Endothelial cell of umbilical vein (primary cell): ENCODE results near the gene ADAP1. TPM values are rescaled to one million over a fixed set of nuclear protein-coding genes. Genes with fewer than 3 reads are reported as not detected.

Experiments
- BruUV-seq: library from RNA; stranded (reverse); fragments of 400-500 nt; replicated peaks from 2 replicates; lab custom pipeline; 2021; lab: Mats Ljungman, UMichigan
- CTCF ChIA-PET: fragments of 300-600, 350-600 bp; sonication (Branson Sonifier 250); formaldehyde crosslinking; loops from one replicate; lab custom pipeline; 2021; ENCODE audit warnings: antibody characterized with exemption, inconsistent platforms; lab: Charles Lee
- POLR2A ChIA-PET: fragments of 300-600, 350-600 bp; sonication (Branson Sonifier 250); formaldehyde crosslinking; loops from one replicate; lab custom pipeline; 2021; ENCODE audit warnings: antibody characterized with exemption, inconsistent platforms; lab: Charles Lee
- DNase-seq: peaks from one replicate; pipeline ENCODE4 v3.0.0-alpha.2; 2011; ENCODE audit warnings: low read depth, low spot score
- FAIRE-seq: peaks from 2 replicates; lab custom pipeline; 2011; peaks lifted over from hg19 to GRCh38; lab: Jason Lieb, UNC
- H2AFZ ChIP-seq: 2 replicates; pipeline ENCODE4 v1.6.0; 2012; ENCODE audit warnings: low read depth, low read length, control low read depth, inconsistent platforms
- H3K27ac ChIP-seq: 2 replicates; pipeline ENCODE4 v1.5.1; 2011; ENCODE audit warnings: low read depth, mild to moderate bottlenecking, control low read depth, low read length, moderate library complexity; ENCODE audit not compliant: insufficient read depth
- H3K27me3 ChIP-seq, 2 experiments: 2 replicates each; pipeline versions ENCODE4 v1.6.0 to v1.6.1; 2011; ENCODE audit warnings: low read length in 2 of 2, mixed read lengths in 1 of 2; ENCODE audit not compliant: control insufficient read depth in 2 of 2, insufficient read depth in 2 of 2
- H3K36me3 ChIP-seq, 2 experiments: 2 replicates in 1 of 2; 3 replicates in 1 of 2; pipeline ENCODE4 v1.5.1; 2011; ENCODE audit warnings: low read length in 2 of 2, mild to moderate bottlenecking in 1 of 2, moderate library complexity in 1 of 2; ENCODE audit not compliant: control insufficient read depth in 2 of 2, insufficient read depth in 2 of 2; ENCODE audit errors: extremely low read depth in 1 of 2
- H3K4me1 ChIP-seq: 3 replicates; pipeline ENCODE4 v1.5.1; 2011; ENCODE audit warnings: mild to moderate bottlenecking, low read length; ENCODE audit not compliant: control insufficient read depth, insufficient read depth; ENCODE audit errors: extremely low read depth
- H3K4me2 ChIP-seq: 2 replicates; pipeline ENCODE4 v1.6.1; 2011; ENCODE audit warnings: low read length, control low read depth, mixed read lengths; ENCODE audit not compliant: insufficient read depth
- H3K4me3 ChIP-seq, 3 experiments: fragments of 200-600 bp in 1 of 3; sonication (generic), shearing (Covaris generic) in 1 of 3; replicated peaks in 1 of 3; 2 replicates each; pipeline ENCODE4 v1.5.1; 2011 to 2016; ENCODE audit warnings: control low read depth in 3 of 3, low read length in 3 of 3, mild to moderate bottlenecking in 2 of 3, inconsistent platforms in 1 of 3, low read depth in 1 of 3, moderate library complexity in 1 of 3; ENCODE audit not compliant: insufficient read depth in 1 of 3
- H3K79me2 ChIP-seq: 2 replicates; pipeline ENCODE4 v1.6.0; 2012; ENCODE audit warnings: low read length, inconsistent platforms; ENCODE audit not compliant: control insufficient read depth, insufficient read depth
- H3K9ac ChIP-seq: replicated peaks from 2 replicates; pipeline ENCODE3; 2011; ENCODE audit warnings: low read length, control low read depth; ENCODE audit not compliant: insufficient read depth; ENCODE audit errors: extremely low read depth
- H3K9me1 ChIP-seq: replicated peaks from 3 replicates; pipeline ENCODE4 v1.6.0; 2011; ENCODE audit warnings: mild to moderate bottlenecking, low read length; ENCODE audit not compliant: control insufficient read depth, insufficient read depth; ENCODE audit errors: extremely low read depth
- H3K9me3 ChIP-seq: replicated peaks from 2 replicates; pipeline ENCODE4 v1.5.1; 2012; ENCODE audit warnings: low read length, inconsistent platforms; ENCODE audit not compliant: control insufficient read depth, insufficient read depth
- H4K20me1 ChIP-seq: replicated peaks from 2 replicates; pipeline ENCODE3; 2011; ENCODE audit warnings: mild to moderate bottlenecking, low read length; ENCODE audit not compliant: control insufficient read depth, insufficient read depth; ENCODE audit errors: extremely low read depth
- EZH2 ChIP-seq: IDR thresholded peaks from 2 replicates; pipeline ENCODE4 v1.6.1; 2012; ENCODE audit warnings: borderline replicate concordance, low read depth, mild to moderate bottlenecking, moderate library complexity, low read length, inconsistent platforms; ENCODE audit not compliant: severe bottlenecking
- FOS ChIP-seq: IDR thresholded peaks from 2 replicates; pipeline ENCODE4 v1.6.1; 2011; ENCODE audit warnings: mild to moderate bottlenecking, low read length, moderate library complexity, borderline replicate concordance; ENCODE audit not compliant: insufficient read depth
- GATA2 ChIP-seq: IDR thresholded peaks from 2 replicates; pipeline ENCODE4 v1.7.0; 2011; ENCODE audit warnings: low read depth, mild to moderate bottlenecking, moderate library complexity, mixed read lengths, low read length; ENCODE audit not compliant: insufficient read length, insufficient read depth
- JUN ChIP-seq: IDR thresholded peaks from 2 replicates; pipeline ENCODE4 v1.6.1; 2011; ENCODE audit warnings: borderline replicate concordance, low read depth; ENCODE audit not compliant: insufficient read length, insufficient read depth
- MYC ChIP-seq: IDR thresholded peaks from one replicate; pipeline ENCODE4 v1.6.1; 2011; ENCODE audit warnings: mild to moderate bottlenecking, low read depth, low read length
- POLR2A ChIP-seq: IDR thresholded peaks from 2 replicates; pipeline ENCODE4 v1.6.1; 2012; ENCODE audit warnings: low read depth, mild to moderate bottlenecking, control low read depth, low read length
- POLR2AphosphoS5 ChIP-seq: IDR thresholded peaks from 2 replicates; pipeline ENCODE4 v1.6.1; 2012; ENCODE audit warnings: low read depth, mild to moderate bottlenecking, control low read depth, low read length, moderate library complexity; ENCODE audit not compliant: insufficient read depth
- dilution Hi-C: fragments of 300-500 bp; cut with MboI; formaldehyde crosslinking; loops from one replicate; pipeline ENCODE4 v1.15.0; 2019; ENCODE audit warnings: low sequenced_read_pairs; ENCODE audit not compliant: extremely low pct_ligation_motif_present
- intact Hi-C: fragments of 100-400 bp; cut with micrococcal nuclease; formaldehyde crosslinking; loops from one replicate; pipeline ENCODE4 v1.10.0; 2022
- polyA plus RNA-seq, 4 experiments: library from polyadenylated mRNA; depleted of rRNA in 3 of 4; stranded (reverse) in 3 of 4; unstranded in 1 of 4; fragments of >200 nt; gene quantifications; 2 replicates each; pipeline versions ENCODE4 v1.2.1 to v1.2.3, GENCODE V29; 2011 to 2012; ENCODE audit warnings: missing spikeins in 1 of 4
- total RNA-seq: library from RNA; stranded (reverse); gene quantifications from 2 replicates; pipeline ENCODE4 v1.2.3, GENCODE V29; 2021
- TF ChIP-seq, protein P1 (sequence below): IDR thresholded peaks from 2 replicates; pipeline ENCODE4 v1.6.1; 2011; ENCODE audit not compliant: insufficient read depth, insufficient read length
- TF ChIP-seq, protein P2 (sequence below), 2 donors: IDR thresholded peaks; 1 replicate in 1 of 2; 2 replicates in 1 of 2; pipeline ENCODE4 v1.5.1; 2011; ENCODE audit warnings: low read length in 2 of 2, mild to moderate bottlenecking in 2 of 2, moderate library complexity in 2 of 2, control low read depth in 1 of 2, inconsistent platforms in 1 of 2, low read depth in 1 of 2; ENCODE audit not compliant: insufficient read depth in 1 of 2; ENCODE audit errors: extremely low read depth in 1 of 2

ADAP1 gene
- total and polyA plus RNA-seq, 2 donors (not counting 3 experiments of a cell fraction or from before 2014, with no cell fraction given): 0.49 to 0.58 TPM

DNA sequence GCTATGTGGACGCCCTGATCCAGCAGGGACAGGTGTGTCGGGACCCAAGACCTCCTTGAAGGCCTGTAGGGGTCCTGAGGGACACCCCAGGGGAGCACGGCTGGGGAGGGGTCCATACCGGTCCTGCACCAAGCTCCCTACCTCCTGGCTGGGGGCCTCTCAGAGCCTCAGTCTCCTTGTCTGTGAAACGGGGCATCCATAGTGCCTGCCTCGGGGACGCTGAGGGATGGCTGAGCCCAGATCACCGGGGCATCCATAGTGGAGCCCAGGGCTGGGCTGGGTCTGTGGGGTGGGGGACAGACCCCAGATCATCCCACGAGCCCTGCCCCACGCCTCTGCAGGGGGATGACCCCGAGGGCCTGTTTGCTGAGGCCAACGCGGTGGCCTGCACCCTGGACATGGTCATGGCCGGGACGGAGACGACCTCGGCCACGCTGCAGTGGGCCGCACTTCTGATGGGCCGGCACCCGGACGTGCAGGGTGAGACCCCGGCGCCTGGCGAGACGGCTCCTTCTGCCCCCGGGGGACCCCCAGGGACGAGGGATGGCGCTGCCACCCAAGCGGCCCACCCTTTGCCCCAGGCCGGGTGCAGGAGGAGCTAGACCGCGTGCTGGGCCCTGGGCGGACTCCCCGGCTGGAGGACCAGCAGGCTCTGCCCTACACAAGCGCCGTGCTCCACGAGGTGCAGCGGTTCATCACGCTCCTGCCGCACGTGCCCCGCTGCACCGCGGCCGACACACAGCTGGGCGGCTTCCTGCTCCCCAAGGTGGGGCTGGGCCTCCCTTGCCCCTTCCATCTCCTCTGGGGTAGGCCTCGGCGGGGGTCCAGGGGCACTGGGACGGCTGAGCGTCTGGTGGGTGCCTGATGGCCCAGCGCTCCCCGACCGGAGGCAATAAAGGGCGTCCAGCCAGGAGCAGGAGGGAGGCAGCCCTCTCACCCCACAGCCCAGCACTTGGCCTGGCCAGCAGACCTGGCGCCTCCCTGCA, 32.6 kb upstream of the ADAP1 start:
- no peak for FAIRE-seq
- no peak overlapping the region for H3K27ac ChIP-seq
- no peak for TF ChIP-seq MYC
- TF ChIP-seq, protein P1, sequence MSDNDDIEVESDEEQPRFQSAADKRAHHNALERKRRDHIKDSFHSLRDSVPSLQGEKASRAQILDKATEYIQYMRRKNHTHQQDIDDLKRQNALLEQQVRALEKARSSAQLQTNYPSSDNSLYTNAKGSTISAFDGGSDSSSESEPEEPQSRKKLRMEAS: no peak
- TF ChIP-seq POLR2AphosphoS5: no peak
- TF ChIP-seq, protein P2, sequence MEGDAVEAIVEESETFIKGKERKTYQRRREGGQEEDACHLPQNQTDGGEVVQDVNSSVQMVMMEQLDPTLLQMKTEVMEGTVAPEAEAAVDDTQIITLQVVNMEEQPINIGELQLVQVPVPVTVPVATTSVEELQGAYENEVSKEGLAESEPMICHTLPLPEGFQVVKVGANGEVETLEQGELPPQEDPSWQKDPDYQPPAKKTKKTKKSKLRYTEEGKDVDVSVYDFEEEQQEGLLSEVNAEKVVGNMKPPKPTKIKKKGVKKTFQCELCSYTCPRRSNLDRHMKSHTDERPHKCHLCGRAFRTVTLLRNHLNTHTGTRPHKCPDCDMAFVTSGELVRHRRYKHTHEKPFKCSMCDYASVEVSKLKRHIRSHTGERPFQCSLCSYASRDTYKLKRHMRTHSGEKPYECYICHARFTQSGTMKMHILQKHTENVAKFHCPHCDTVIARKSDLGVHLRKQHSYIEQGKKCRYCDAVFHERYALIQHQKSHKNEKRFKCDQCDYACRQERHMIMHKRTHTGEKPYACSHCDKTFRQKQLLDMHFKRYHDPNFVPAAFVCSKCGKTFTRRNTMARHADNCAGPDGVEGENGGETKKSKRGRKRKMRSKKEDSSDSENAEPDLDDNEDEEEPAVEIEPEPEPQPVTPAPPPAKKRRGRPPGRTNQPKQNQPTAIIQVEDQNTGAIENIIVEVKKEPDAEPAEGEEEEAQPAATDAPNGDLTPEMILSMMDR (IDR thresholded peaks at IDR 0.05; ENCODE audit: extremely low read depth in 1 of 2, insufficient read depth in 1 of 2, low read depth in 1 of 2, low read length in 2 of 2): no peak
- TF ChIP-seq POLR2A: no peak
- TF ChIP-seq EZH2: no peak
- no peak for TF ChIP-seq FOS
- TF ChIP-seq GATA2: no peak
- no peak for TF ChIP-seq JUN
- intact Hi-C loops (no loop called here), dilution Hi-C loops (no loop called here)
- H3K79me2 ChIP-seq: no peaks in the 10 kb centered on the region
- POLR2A ChIA-PET: no interaction called here
- no peak for DNase-seq
- H3K9ac ChIP-seq: no peak overlapping the region
- peaks cover 2% of the 10 kb centered on the region for H3K4me1 ChIP-seq
- no peaks in the 10 kb centered on the region for H3K9me1 ChIP-seq
- no peak overlapping the region for H2AFZ ChIP-seq
- no peaks in the 10 kb centered on the region for H3K27me3 ChIP-seq
- H4K20me1 ChIP-seq: no peaks in the 10 kb centered on the region
- no TSS peak for BruUV-seq
- no peaks in the 10 kb centered on the region for H3K36me3 ChIP-seq
- no peak overlapping the region for H3K4me3 ChIP-seq
- CTCF ChIA-PET: interaction anchor here (1.5 to 3.2 kb wide), 3 partner anchors 79 to 136 kb away, joined by 5 to 21 read pairs (median 14); no protein-coding TSS in a partner anchor
- H3K4me2 ChIP-seq: no peak overlapping the region
- H3K9me3 ChIP-seq: no peaks in the 10 kb centered on the region
